Epithelial cell of proximal tubule (primary cell): ENCODE results near the gene SUB1. TPM values are rescaled to one million over a fixed set of nuclear protein-coding genes. Genes with fewer than 3 reads are reported as not detected.

Experiments used
- DNase-seq: peaks from one replicate; pipeline ENCODE4 v3.0.0-alpha.2; 2011; ENCODE audit warnings: low read depth
- H3K4me3 ChIP-seq: 2 replicates; pipeline ENCODE4 v1.5.1; 2011; ENCODE audit warnings: low read depth, mild to moderate bottlenecking, low read length
- CTCF ChIP-seq: conservative IDR thresholded peaks from 2 replicates; pipeline ENCODE4 v1.5.1; 2012; ENCODE audit warnings: low read depth, mild to moderate bottlenecking, low read length
- total RNA-seq: library from RNA; depleted of rRNA; stranded (reverse); fragments of >200 nt; gene quantifications from 2 replicates; pipeline ENCODE4 v1.2.3, GENCODE V29; 2015

Gene SUB1
- total RNA-seq, 1 donor from 2014 or later, result 418 TPM

DNA sequence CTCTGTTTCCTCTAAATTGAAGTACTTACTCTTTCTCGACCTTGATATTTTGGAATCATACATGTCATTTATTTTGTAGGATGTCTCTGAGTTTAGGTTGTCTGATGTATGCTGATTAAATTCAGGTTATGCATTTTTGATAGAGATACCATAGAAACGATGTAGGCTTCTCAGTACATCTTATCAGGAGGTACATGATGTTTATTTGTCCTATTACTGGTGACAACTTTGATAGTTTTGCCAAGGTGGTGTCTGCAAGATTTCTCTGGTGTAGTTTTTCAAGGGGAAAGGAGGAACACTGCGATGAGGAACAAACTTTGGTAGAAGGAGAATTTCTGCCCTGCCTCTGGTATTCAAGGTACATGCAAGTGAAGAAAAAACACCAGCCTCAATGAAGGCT, 29.9 kb downstream of the SUB1 start:
- H3K4me3 ChIP-seq, result no peak overlapping the region
- no peak for TF ChIP-seq CTCF
- DNase-seq, result no peak

DNA sequence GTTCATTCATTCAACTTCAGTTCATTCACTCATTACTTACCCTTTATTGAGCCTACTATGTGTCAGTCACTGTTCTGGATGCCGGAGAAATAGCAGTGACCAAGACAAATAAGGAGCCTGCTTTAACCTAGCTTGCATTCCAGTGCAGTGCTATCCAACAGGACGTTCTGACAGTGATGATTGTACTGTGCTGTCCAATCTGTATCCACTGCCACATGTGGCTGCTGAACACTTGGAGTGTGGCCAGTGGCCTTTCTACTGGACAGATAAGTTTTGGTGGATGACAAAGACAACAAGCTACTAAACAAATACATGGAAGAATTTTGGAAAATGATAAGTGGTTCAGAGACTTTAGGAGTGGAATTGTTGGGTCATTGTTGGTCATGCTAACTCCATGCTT, 33.6 kb downstream of the SUB1 start:
- no peak for DNase-seq
- H3K4me3 ChIP-seq, result no peak overlapping the region
- TF ChIP-seq CTCF, result no peak

DNA sequence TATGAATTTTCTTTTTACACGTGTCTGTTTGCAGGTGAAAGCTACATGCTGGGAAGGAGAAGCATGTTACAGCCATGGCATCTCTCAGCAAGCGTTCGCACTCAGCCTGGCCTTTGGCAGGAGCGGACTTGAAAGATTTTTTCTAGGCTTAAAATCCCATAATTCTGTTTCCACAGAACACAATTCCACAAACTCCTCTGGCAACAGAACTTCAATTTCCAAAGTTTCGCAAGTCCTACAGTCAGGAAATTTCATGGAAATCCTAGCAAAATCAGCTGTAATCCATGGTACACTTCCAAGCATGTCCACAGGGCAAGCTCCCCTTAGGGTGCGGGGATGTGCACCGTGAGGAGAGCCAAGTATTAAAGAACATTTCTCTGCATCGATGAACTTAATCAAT, 35.9 kb downstream of the SUB1 start:
- DNase-seq, result no peak
- no peak overlapping the region for H3K4me3 ChIP-seq
- no peak for TF ChIP-seq CTCF

- no peak for TF ChIP-seq CTCF
- no peak for DNase-seq
- no peak overlapping the region for H3K4me3 ChIP-seq
Observed at GRCh38 chr5:32625106-32625505, 39.7 kb downstream of the SUB1 start.

DNA sequence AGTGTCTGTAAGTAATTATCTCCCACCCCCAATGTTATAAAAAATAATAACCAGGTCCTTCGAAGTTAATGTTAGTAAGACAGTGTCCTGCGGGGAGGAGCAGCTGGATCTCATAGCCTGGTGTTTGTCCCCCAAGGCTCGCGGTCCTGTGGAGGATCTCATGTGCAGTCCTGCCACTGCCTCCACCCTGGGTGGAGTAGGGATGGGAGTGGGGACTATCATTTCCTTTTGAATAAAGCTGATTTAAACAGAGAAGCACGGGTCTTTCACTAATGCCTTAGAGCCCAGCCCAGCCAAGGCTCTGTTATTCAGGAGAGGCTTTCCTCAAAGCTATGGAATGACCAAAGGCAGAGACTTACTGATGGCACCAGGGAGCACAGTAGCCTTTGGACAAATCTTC, 40.2 kb downstream of the SUB1 start:
- H3K4me3 ChIP-seq, result no peak overlapping the region
- DNase-seq, result no peak
- TF ChIP-seq CTCF, result no peak

DNA sequence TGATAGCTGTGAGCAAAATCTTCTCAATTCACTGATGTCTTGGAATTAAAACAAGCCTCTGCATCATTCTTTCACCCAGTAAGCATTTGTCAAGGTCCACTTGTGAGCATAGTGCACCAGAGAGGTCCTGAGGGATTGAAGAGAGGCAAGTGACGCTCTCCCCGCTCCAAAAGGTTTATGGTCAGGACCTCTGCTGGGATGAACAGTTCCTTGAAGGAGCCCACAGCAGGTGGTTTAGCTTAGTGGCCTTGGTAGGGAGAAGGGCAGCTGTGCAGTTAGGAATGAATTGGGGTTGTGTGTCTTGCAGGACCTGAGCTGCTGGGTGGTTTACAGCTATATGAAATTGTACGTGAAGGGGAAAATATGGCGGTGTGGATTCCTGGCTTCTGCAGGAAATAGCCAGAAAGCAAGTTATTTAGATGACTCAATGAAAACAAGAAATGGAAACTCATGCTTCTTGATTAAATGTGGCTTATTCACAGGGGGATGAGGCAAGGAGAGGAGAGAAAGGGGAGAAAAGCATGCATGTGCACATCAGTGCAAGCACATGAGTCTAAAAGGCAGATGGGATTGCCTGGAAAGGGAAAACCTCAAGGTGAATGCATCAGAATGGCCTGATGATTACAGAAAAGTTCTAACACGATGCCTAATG, 42.0 kb downstream of the SUB1 start:
- no peak for TF ChIP-seq CTCF
- no peak overlapping the region for H3K4me3 ChIP-seq
- no peak for DNase-seq
